LNCAP (cell line): ENCODE measurements around the gene ADM2.

Experiments used
- CTCF ChIP-seq: fragments of 450-650 bp; IDR thresholded peaks from 2 replicates; pipeline ENCODE4 v1.5.1; 2017; ENCODE audit warnings: mild to moderate bottlenecking

Gene ADM2

GRCh38 chr22:50437511-50438304 lies 43.6 kb upstream of the ADM2 start:
- TF ChIP-seq CTCF: no peak

- no peak for TF ChIP-seq CTCF
Observed at GRCh38 chr22:50438305-50439275, 42.8 kb upstream of the ADM2 start.

GRCh38 chr22:50439314-50439870 lies 42.0 kb upstream of the ADM2 start:
- TF ChIP-seq CTCF: no peak

- no peak for TF ChIP-seq CTCF
Observed at GRCh38 chr22:50439871-50440331, 41.4 kb upstream of the ADM2 start.

GRCh38 chr22:50440544-50441249 lies 40.6 kb upstream of the ADM2 start:
- no peak for TF ChIP-seq CTCF

GRCh38 chr22:50441428-50441993 lies 39.8 kb upstream of the ADM2 start:
- TF ChIP-seq CTCF: no peak
